HepG2 (cell line): ENCODE data around the gene COL5A1. TPM values are rescaled to one million over a fixed set of nuclear protein-coding genes. Genes with fewer than 3 reads are reported as not detected.
A peak's percentile ranks its signal among the peaks of the same experiment; 100 is the strongest.

ENCODE experiments used
- ATAC-seq: fragments of 200-7000 bp; cut with Tn5 transposase; 3 replicates; pipeline ENCODE4 v1.9.1; 2020; ENCODE audit warnings: mild to moderate bottlenecking, moderate library complexity
- BruUV-seq: library from RNA; stranded (reverse); fragments of 400-500 nt; replicated peaks from 2 replicates; lab custom pipeline; 2021; lab: Mats Ljungman, UMichigan
- CTCF ChIA-PET: fragments of 300-600 bp; formaldehyde crosslinking; extraction: SDS; loops from one replicate; lab custom pipeline; 2021; ENCODE audit warnings: low total read pairs, inconsistent platforms, low intra/inter-chr PET ratio; lab: Yijun Ruan, JAX
- POLR2A ChIA-PET: fragments of 350-600 bp; sonication (Branson Sonifier 250); formaldehyde crosslinking; loops from one replicate; lab custom pipeline; 2020; ENCODE audit warnings: antibody characterized with exemption, inconsistent platforms; lab: Yijun Ruan, JAX
- DNase-seq: peaks from one replicate; pipeline ENCODE4 v3.0.0-alpha.2; 2015; ENCODE audit warnings: low spot score
- FAIRE-seq: peaks from 3 replicates; lab custom pipeline; 2011; peaks lifted over from hg19 to GRCh38; lab: Jason Lieb, UNC
- H2AFZ ChIP-seq: one replicate; pipeline ENCODE4 v1.6.1; 2011; ENCODE audit warnings: low read length, inconsistent platforms
- H3K27ac ChIP-seq: fragments of 300-600 bp; 3 replicates; pipeline ENCODE4 v1.8.0; 2011; ENCODE audit warnings: mixed run types, mild to moderate bottlenecking, mixed read lengths, low read length, inconsistent platforms; ENCODE audit not compliant: insufficient read depth; ENCODE audit errors: extremely low read length
- H3K27me3 ChIP-seq, 2 experiments: fragments of 200-600 bp in 1 of 2; 2 replicates in 1 of 2; 3 replicates in 1 of 2; pipeline versions ENCODE4 v1.6.0 to v1.8.0; 2011; ENCODE audit warnings: low read length in 2 of 2, mild to moderate bottlenecking in 2 of 2, moderate library complexity in 2 of 2, inconsistent platforms in 1 of 2; ENCODE audit not compliant: insufficient read depth in 2 of 2, control insufficient read depth in 1 of 2
- H3K36me3 ChIP-seq, 2 experiments: fragments of 200-600 bp in 1 of 2; replicated peaks in 1 of 2; 2 replicates in 1 of 2; 3 replicates in 1 of 2; pipeline versions ENCODE4 v1.5.1 to v1.8.0; 2011; ENCODE audit warnings: low read length in 2 of 2, inconsistent platforms in 1 of 2; ENCODE audit not compliant: insufficient read depth in 2 of 2, control insufficient read depth in 1 of 2
- H3K4me1 ChIP-seq: 2 replicates; pipeline ENCODE4 v1.5.1; 2012; ENCODE audit warnings: low read length, inconsistent platforms; ENCODE audit not compliant: insufficient read depth
- H3K4me2 ChIP-seq: 2 replicates; pipeline ENCODE4 v1.6.0; 2011; ENCODE audit warnings: low read depth, low read length, inconsistent platforms
- H3K4me3 ChIP-seq, 3 experiments: fragments of 200-600 bp in 1 of 3; sonication (generic), shearing (Covaris generic) in 1 of 3; replicated peaks in 1 of 3; 2 replicates each; pipeline ENCODE4 v1.5.1; 2011 to 2016; ENCODE audit warnings: low read length in 3 of 3, inconsistent platforms in 2 of 3, low read depth in 2 of 3, mild to moderate bottlenecking in 2 of 3, control low read depth in 1 of 3, mixed read lengths in 1 of 3; ENCODE audit not compliant: insufficient read depth in 1 of 3
- H3K79me2 ChIP-seq: one replicate; pipeline ENCODE4 v1.6.1; 2011; ENCODE audit warnings: low read length, inconsistent platforms; ENCODE audit not compliant: insufficient read depth
- H3K9ac ChIP-seq: 2 replicates; pipeline ENCODE4 v1.6.0; 2011; ENCODE audit warnings: mild to moderate bottlenecking, low read depth, low read length, inconsistent platforms; ENCODE audit not compliant: insufficient read depth
- H3K9me3 ChIP-seq: 2 replicates; pipeline ENCODE4 v1.5.1; 2012; ENCODE audit warnings: mild to moderate bottlenecking, low read length
- H4K20me1 ChIP-seq: 2 replicates; pipeline ENCODE4 v1.6.0; 2011; ENCODE audit warnings: inconsistent platforms, mild to moderate bottlenecking, low read length, moderate library complexity; ENCODE audit not compliant: insufficient read depth
- RAD51 ChIP-seq: fragments of 450-650 bp; IDR thresholded peaks from 2 replicates; pipeline ENCODE4 v1.6.1; 2016; ENCODE audit warnings: borderline replicate concordance
- SETDB1 ChIP-seq: sonication (generic); formaldehyde crosslinking; IDR thresholded peaks from 2 replicates; pipeline ENCODE4 v1.5.1; 2020; ENCODE audit warnings: missing genetic modification reagents, mild to moderate bottlenecking, borderline replicate concordance
- SRF ChIP-seq: IDR thresholded peaks from 2 replicates; pipeline ENCODE4 v1.6.1; 2011; ENCODE audit warnings: mild to moderate bottlenecking, low read depth, low read length, moderate library complexity
- USF2 ChIP-seq, 2 experiments: sonication (generic) in 1 of 2; formaldehyde crosslinking in 1 of 2; IDR thresholded peaks; 2 replicates each; pipeline versions ENCODE4 v1.5.1 to v1.6.1; 2011 to 2020; ENCODE audit warnings: borderline replicate concordance in 1 of 2, low read depth in 1 of 2, low read length in 1 of 2, mild to moderate bottlenecking in 1 of 2, missing genetic modification reagents in 1 of 2, moderate library complexity in 1 of 2
- ZMYM4 ChIP-seq: sonication (generic); formaldehyde crosslinking; IDR thresholded peaks from 2 replicates; pipeline ENCODE4 v1.8.1; 2023; ENCODE audit warnings: mild to moderate bottlenecking, missing genetic modification reagents
- WGBS: methylation state at CpG from one replicate; pipeline ENCODE4 v1.1.6; 2017; ENCODE audit warnings: low lambda C conversion rate; 5-methylcytosine and 5-hydroxymethylcytosine counted together
- in situ Hi-C: cut with HindIII; loops from 2 replicates; pipeline ENCODE4 v1.10.0; 2017; ENCODE audit warnings: low pct_unique_long_range_greater_than_20kb; ENCODE audit not compliant: extremely low pct_ligation_motif_present
- intact Hi-C: fragments of 100-400 bp; cut with micrococcal nuclease; formaldehyde crosslinking; loops from one replicate; pipeline ENCODE4 v1.10.0; 2022; ENCODE audit not compliant: unreplicated experiment
- polyA plus RNA-seq, 8 experiments: library from polyadenylated mRNA; depleted of rRNA in 3 of 8; stranded (reverse) in 7 of 8; unstranded in 1 of 8; fragments of >200 nt; fragmentation: Illumina TruSeq in 4 of 8; extraction: Trizol in 4 of 8; gene quantifications; 2 replicates each; pipeline versions ENCODE4 v1.2.1 to v1.2.3, GENCODE V29; 2011 to 2016; ENCODE audit warnings: low read depth in 4 of 8, missing spikeins in 1 of 8, mixed read lengths in 1 of 8; ENCODE audit not compliant: insufficient read depth in 1 of 8
- total RNA-seq, 5 experiments: library from RNA; depleted of rRNA; stranded (reverse); fragments of >200 nt; fragmentation: Illumina TruSeq; extraction: Trizol; gene quantifications; 2 replicates each; pipeline ENCODE4 v1.2.3, GENCODE V29; 2016; ENCODE audit warnings: low read depth in 1 of 5

Gene COL5A1
- total and polyA plus RNA-seq, 2 of the 13 experiments (the other 11 are each of a cell fraction or from before 2014, with no cell fraction given) = not detected

- intact Hi-C loops (no loop called here), in situ Hi-C loops (no loop called here)
- H3K4me2 ChIP-seq = no peak overlapping the region
- WGBS = 12% methylated on average over 3 of the region's 19 CpGs
- BruUV-seq = no TSS peak
- ATAC-seq (no peak; the same call in 2 of the 3 replicates), DNase-seq (no peak), FAIRE-seq (no peak)
- H3K79me2 ChIP-seq = no peaks in the 10 kb centered on the region
- no peak overlapping the region for H2AFZ ChIP-seq
- H3K27ac ChIP-seq = no peak overlapping the region
- peak; percentile 4; the same call in 1 of the 2 replicates for TF ChIP-seq USF2 (IDR thresholded peaks at IDR 0.05; ENCODE audit: low read depth, low read length)
- TF ChIP-seq USF2 (CRISPR knock-in tag; IDR thresholded peaks at IDR 0.05; ENCODE audit: borderline replicate concordance) = no peak
- TF ChIP-seq RAD51 = peak; percentile 45; the same call in 1 of the 2 replicates
- no peak for TF ChIP-seq ZMYM4 (CRISPR knock-in tag)
- TF ChIP-seq SRF = no peak
- no peak for TF ChIP-seq SETDB1 (CRISPR knock-in tag)
- CTCF ChIA-PET = no interaction called here
- peaks cover 12 to 59% of the 10 kb centered on the region in 2 experiments; a peak in 4 of 5 replicates for H3K27me3 ChIP-seq
- no peak overlapping the region for H3K9ac ChIP-seq
- H3K36me3 ChIP-seq = no peaks in the 10 kb centered on the region
- POLR2A ChIA-PET = no interaction called here
- no peaks in the 10 kb centered on the region for H3K4me1 ChIP-seq
- H3K9me3 ChIP-seq = no peaks in the 10 kb centered on the region
- no peak overlapping the region for H3K4me3 ChIP-seq
- H4K20me1 ChIP-seq = peaks cover 3% of the 10 kb centered on the region; the same call in 1 of the 2 replicates
Observed at GRCh38 chr9:134830126-134830525, 188.5 kb downstream of the COL5A1 start.
